ENCODE measurements around the gene SLITRK6. TPM values are rescaled to one million over a fixed set of nuclear protein-coding genes. Genes with fewer than 3 reads are reported as not detected.

SLITRK6 gene
- total RNA-seq, 1 experiment from 2014 or later = 3.8 TPM

GRCh38 chr13:85816413-85816812 is 17.2 kb upstream of the SLITRK6 start:
- in situ Hi-C loops (cut with HindIII; ENCODE audit: low pct_unique_long_range_greater_than_20kb, low sequenced_read_pairs) (no loop called here), intact Hi-C loops (cut with micrococcal nuclease; ENCODE audit: unreplicated experiment) (no loop called here)
- ChIA-PET POLR2A (no interaction called here), CTCF (no interaction called here)
- no peak for DNase-seq (ENCODE audit: low read depth, low spot score)
- ATAC-seq = no peak
- H3K27me3 ChIP-seq (ENCODE audit: control insufficient read depth, insufficient read depth, low read length) = no peaks in the 10 kb centered on the region
- H3K36me3 ChIP-seq (ENCODE audit: control insufficient read depth, insufficient read depth, low read length) = no peaks in the 10 kb centered on the region
- no peak overlapping the region for H3K27ac ChIP-seq (ENCODE audit: low read length)
- H3K4me1 ChIP-seq (ENCODE audit: control insufficient read depth, insufficient read depth, low read length) = no peaks in the 10 kb centered on the region
- H3K4me3 ChIP-seq (ENCODE audit: low read depth in 2 of 2, low read length in 2 of 2) = no peak overlapping the region
- no peaks in the 10 kb centered on the region for H3K9me3 ChIP-seq (ENCODE audit: control insufficient read depth, insufficient read depth, low read depth, low read length)
- TF ChIP-seq CTCF (IDR thresholded peaks at IDR 0.05) (no peak), REST (IDR thresholded peaks at IDR 0.05; ENCODE audit: insufficient read depth in 1 of 2, low read depth in 2 of 2, low read length in 1 of 2) (no peak), POLR2AphosphoS5 (IDR thresholded peaks at IDR 0.05; ENCODE audit: low read depth, low read length) (no peak), SIN3A (IDR thresholded peaks at IDR 0.05; ENCODE audit: borderline replicate concordance, insufficient read depth, low read depth, low read length) (no peak), TCF7L2 (IDR thresholded peaks at IDR 0.05; ENCODE audit: low read depth, low read length) (no peak)
- no TSS peak for BruUV-seq (replicated peaks)

GRCh38 chr13:85812282-85812681 is 13.1 kb upstream of the SLITRK6 start:
- no TSS peak for BruUV-seq (replicated peaks)
- intact Hi-C loops (cut with micrococcal nuclease; ENCODE audit: unreplicated experiment) = no loop called here
- H3K36me3 ChIP-seq (ENCODE audit: control insufficient read depth, insufficient read depth, low read length) = no peaks in the 10 kb centered on the region
- in situ Hi-C loops (cut with HindIII; ENCODE audit: low pct_unique_long_range_greater_than_20kb, low sequenced_read_pairs) = no loop called here
- H3K27ac ChIP-seq (ENCODE audit: low read length) = no peak overlapping the region
- ATAC-seq (no peak), DNase-seq (ENCODE audit: low read depth, low spot score) (no peak)
- no peak overlapping the region for H3K4me3 ChIP-seq (ENCODE audit: low read depth in 2 of 2, low read length in 2 of 2)
- H3K9me3 ChIP-seq (ENCODE audit: control insufficient read depth, insufficient read depth, low read depth, low read length) = no peaks in the 10 kb centered on the region
- no peaks in the 10 kb centered on the region for H3K4me1 ChIP-seq (ENCODE audit: control insufficient read depth, insufficient read depth, low read length)
- no peaks in the 10 kb centered on the region for H3K27me3 ChIP-seq (ENCODE audit: control insufficient read depth, insufficient read depth, low read length)
- CTCF ChIA-PET = no interaction called here
- POLR2A ChIA-PET = no interaction called here
- no peak for TF ChIP-seq SIN3A (IDR thresholded peaks at IDR 0.05; ENCODE audit: borderline replicate concordance, insufficient read depth, low read depth, low read length)

GRCh38 chr13:85808811-85809210 is 9.6 kb upstream of the SLITRK6 start:
- in situ Hi-C loops (cut with HindIII; ENCODE audit: low pct_unique_long_range_greater_than_20kb, low sequenced_read_pairs) = no loop called here
- CTCF ChIA-PET = no interaction called here

More at GRCh38 chr13:85808811-85809210, 9.6 kb upstream of the SLITRK6 start:
- intact Hi-C loops (cut with micrococcal nuclease; ENCODE audit: unreplicated experiment) = loop anchor here (10.0 kb wide), 1 partner anchor 304 kb away; no protein-coding TSS in a partner anchor
- BruUV-seq (replicated peaks) = no TSS peak
- DNase-seq (ENCODE audit: low read depth, low spot score) (no peak), ATAC-seq (no peak)
- Histone ChIP-seq H3K27me3 (ENCODE audit: control insufficient read depth, insufficient read depth, low read length) (no peaks in the 10 kb centered on the region), H3K4me3 (ENCODE audit: low read depth in 2 of 2, low read length in 2 of 2) (no peak overlapping the region), H3K27ac (ENCODE audit: low read length) (no peak overlapping the region), H3K9me3 (ENCODE audit: control insufficient read depth, insufficient read depth, low read depth, low read length) (no peaks in the 10 kb centered on the region), H3K4me1 (ENCODE audit: control insufficient read depth, insufficient read depth, low read length) (no peaks in the 10 kb centered on the region), H3K36me3 (ENCODE audit: control insufficient read depth, insufficient read depth, low read length) (no peaks in the 10 kb centered on the region)
- TF ChIP-seq CTCF (IDR thresholded peaks at IDR 0.05) = no peak
- TF ChIP-seq REST (IDR thresholded peaks at IDR 0.05; ENCODE audit: insufficient read depth in 1 of 2, low read depth in 2 of 2, low read length in 1 of 2) = no peak
- no peak for TF ChIP-seq POLR2AphosphoS5 (IDR thresholded peaks at IDR 0.05; ENCODE audit: low read depth, low read length)
- TF ChIP-seq TCF7L2 (IDR thresholded peaks at IDR 0.05; ENCODE audit: low read depth, low read length) = no peak
- TF ChIP-seq SIN3A (IDR thresholded peaks at IDR 0.05; ENCODE audit: borderline replicate concordance, insufficient read depth, low read depth, low read length) = no peak
- POLR2A ChIA-PET = no interaction called here

All from Panc1 (cell line).